Measurements from ENCODE around the gene BATF3.

- TF ChIP-seq CTCF (conservative IDR thresholded peaks at IDR 0.05) (no peak), ZFX (IDR thresholded peaks at IDR 0.05) (no peak)
Measured at GRCh38 chr1:212700223-212700891, 717 bp upstream of the BATF3 start.

Measured in C4-2B (cell line).